IMR-90 (cell line): ENCODE results near the gene KCNT1. TPM values are rescaled to one million over a fixed set of nuclear protein-coding genes. Genes with fewer than 3 reads are reported as not detected.

ENCODE experiments used
- ATAC-seq: fragments of 200-7000 bp; cut with Tn5 transposase; 2 replicates; pipeline ENCODE4 v1.9.1; 2020; ENCODE audit warnings: low read depth, mild to moderate bottlenecking, moderate library complexity
- BruUV-seq: library from RNA; stranded (reverse); fragments of 400-500 nt; replicated peaks from 2 replicates; lab custom pipeline; 2021; lab: Mats Ljungman, UMichigan
- CTCF ChIA-PET: fragments of 300-600 bp; formaldehyde crosslinking; extraction: SDS; loops from one replicate; lab custom pipeline; 2021; ENCODE audit warnings: antibody characterized with exemption; lab: Yijun Ruan, JAX
- POLR2A ChIA-PET: fragments of 300-600 bp; sonication (Branson Sonifier 250); formaldehyde crosslinking; loops from one replicate; lab custom pipeline; 2022; ENCODE audit warnings: antibody characterized with exemption; ENCODE audit not compliant: unreplicated experiment; lab: Charles Lee
- DNase-seq: peaks from one replicate; pipeline ENCODE4 v3.0.0; 2013
- H2AFZ ChIP-seq: replicated peaks from 2 replicates; pipeline ENCODE3; 2013; ENCODE audit warnings: low read length, mild to moderate bottlenecking; ENCODE audit not compliant: poor library complexity
- H2AK5ac ChIP-seq: 2 replicates; pipeline ENCODE4 v1.6.1; 2013; ENCODE audit warnings: low read depth, low read length, inconsistent platforms
- H2AK9ac ChIP-seq: replicated peaks from 2 replicates; pipeline ENCODE3; 2013; ENCODE audit warnings: mild to moderate bottlenecking, low read depth, low read length, moderate library complexity; ENCODE audit not compliant: poor library complexity
- H2BK120ac ChIP-seq: 2 replicates; pipeline ENCODE4 v1.6.1; 2013; ENCODE audit warnings: low read depth, low read length, inconsistent platforms
- H2BK15ac ChIP-seq: 3 replicates; pipeline ENCODE4 v1.6.1; 2013; ENCODE audit warnings: low read depth, low read length, inconsistent platforms
- H2BK20ac ChIP-seq: 2 replicates; pipeline ENCODE4 v1.6.1; 2013; ENCODE audit warnings: low read depth, mild to moderate bottlenecking, inconsistent platforms, low read length, moderate library complexity
- H2BK5ac ChIP-seq: 2 replicates; pipeline ENCODE4 v1.6.1; 2013; ENCODE audit warnings: mild to moderate bottlenecking, low read depth, low read length, inconsistent platforms; ENCODE audit not compliant: poor library complexity, severe bottlenecking
- H3K14ac ChIP-seq: replicated peaks from 2 replicates; pipeline ENCODE4 v1.6.1; 2013; ENCODE audit warnings: low read depth, low read length, inconsistent platforms
- H3K18ac ChIP-seq: 2 replicates; pipeline ENCODE4 v1.6.1; 2013; ENCODE audit warnings: low read depth, low read length, control low read depth
- H3K23ac ChIP-seq: 2 replicates; pipeline ENCODE4 v1.6.1; 2013; ENCODE audit warnings: low read depth, low read length, inconsistent platforms
- H3K27ac ChIP-seq: 2 replicates; pipeline ENCODE4 v1.5.1; 2013; ENCODE audit warnings: mild to moderate bottlenecking, control low read depth, low read length; ENCODE audit not compliant: insufficient read depth
- H3K27me3 ChIP-seq: 2 replicates; pipeline ENCODE4 v1.6.1; 2013; ENCODE audit warnings: low read length; ENCODE audit not compliant: control insufficient read depth, insufficient read depth
- H3K36me3 ChIP-seq: 2 replicates; pipeline ENCODE4 v1.6.1; 2013; ENCODE audit warnings: low read length, mixed read lengths; ENCODE audit not compliant: control insufficient read depth, insufficient read depth
- H3K4ac ChIP-seq: 2 replicates; pipeline ENCODE4 v1.6.1; 2013; ENCODE audit warnings: low read depth, low read length, inconsistent platforms
- H3K4me1 ChIP-seq: 2 replicates; pipeline ENCODE4 v1.6.1; 2013; ENCODE audit warnings: low read length, mixed read lengths; ENCODE audit not compliant: control insufficient read depth, insufficient read depth
- H3K4me2 ChIP-seq: 2 replicates; pipeline ENCODE4 v1.6.1; 2013; ENCODE audit warnings: low read depth, mild to moderate bottlenecking, control low read depth, low read length, moderate library complexity
- H3K4me3 ChIP-seq: 2 replicates; pipeline ENCODE4 v1.5.1; 2013; ENCODE audit warnings: low read depth, mild to moderate bottlenecking, control low read depth, low read length, moderate library complexity; ENCODE audit not compliant: insufficient read depth
- H3K56ac ChIP-seq: 2 replicates; pipeline ENCODE4 v1.6.1; 2013; ENCODE audit warnings: low read length, inconsistent platforms; ENCODE audit not compliant: insufficient read depth; ENCODE audit errors: extremely low read depth
- H3K79me1 ChIP-seq, 2 experiments: 2 replicates each; pipeline ENCODE4 v1.6.1; 2013; ENCODE audit warnings: low read length in 2 of 2, inconsistent platforms in 1 of 2, low read depth in 1 of 2
- H3K9ac ChIP-seq: 2 replicates; pipeline ENCODE4 v1.6.1; 2013; ENCODE audit warnings: low read depth, low read length, control low read depth
- H3K9me1 ChIP-seq: 2 replicates; pipeline ENCODE4 v1.6.1; 2013; ENCODE audit warnings: low read length, inconsistent platforms; ENCODE audit not compliant: insufficient read depth
- H3K9me3 ChIP-seq: 2 replicates; pipeline ENCODE4 v1.6.1; 2013; ENCODE audit warnings: low read length; ENCODE audit not compliant: control insufficient read depth, insufficient read depth
- H4K20me1 ChIP-seq: 2 replicates; pipeline ENCODE4 v1.6.1; 2013; ENCODE audit warnings: low read length, inconsistent platforms; ENCODE audit not compliant: insufficient read depth
- H4K5ac ChIP-seq: 2 replicates; pipeline ENCODE4 v1.6.1; 2013; ENCODE audit warnings: mild to moderate bottlenecking, low read depth, low read length, control low read depth
- H4K8ac ChIP-seq, 2 experiments: 2 replicates each; pipeline ENCODE4 v1.6.1; 2013; ENCODE audit warnings: low read depth in 2 of 2, low read length in 2 of 2, control low read depth in 1 of 2, inconsistent platforms in 1 of 2
- H4K91ac ChIP-seq: 2 replicates; pipeline ENCODE4 v1.6.1; 2013; ENCODE audit warnings: low read depth, low read length, inconsistent platforms; ENCODE audit not compliant: insufficient read depth
- CEBPB ChIP-seq: IDR thresholded peaks from 2 replicates; pipeline ENCODE4 v1.6.1; 2012; ENCODE audit warnings: low read depth, low read length, improper control_type of control experiment
- CHD1 ChIP-seq: IDR thresholded peaks from 2 replicates; pipeline ENCODE4 v1.6.1; 2012; ENCODE audit warnings: low read depth, low read length, improper control_type of control experiment
- CTCF ChIP-seq: conservative IDR thresholded peaks from 2 replicates; pipeline ENCODE4 v1.5.1; 2012; ENCODE audit warnings: mild to moderate bottlenecking, low read depth, low read length, improper control_type of control experiment
- FOS ChIP-seq: fragments of 150-350 bp; IDR thresholded peaks from 2 replicates; pipeline ENCODE4 v1.6.1; 2016; ENCODE audit warnings: low read depth, low read length
- MAFK ChIP-seq: IDR thresholded peaks from 2 replicates; pipeline ENCODE4 v1.6.1; 2012; ENCODE audit warnings: low read depth, low read length, improper control_type of control experiment
- MAZ ChIP-seq: IDR thresholded peaks from 2 replicates; pipeline ENCODE4 v1.6.1; 2012; ENCODE audit warnings: low read depth, mild to moderate bottlenecking, low read length, improper control_type of control experiment, moderate library complexity, borderline replicate concordance
- MXI1 ChIP-seq: IDR thresholded peaks from 2 replicates; pipeline ENCODE4 v1.6.1; 2012; ENCODE audit warnings: low read depth, mild to moderate bottlenecking, low read length, moderate library complexity, borderline replicate concordance
- NFE2L2 ChIP-seq: fragments of 150-350 bp; IDR thresholded peaks from 2 replicates; pipeline ENCODE4 v1.6.1; 2016; ENCODE audit warnings: low read depth, mild to moderate bottlenecking, low read length
- POLR2A ChIP-seq: IDR thresholded peaks from 2 replicates; pipeline ENCODE4 v1.6.1; 2012; ENCODE audit warnings: mild to moderate bottlenecking, low read depth, low read length
- RAD21 ChIP-seq: IDR thresholded peaks from 2 replicates; pipeline ENCODE4 v1.6.1; 2012; ENCODE audit warnings: low read length, improper control_type of control experiment
- RCOR1 ChIP-seq: IDR thresholded peaks from 2 replicates; pipeline ENCODE4 v1.6.1; 2012; ENCODE audit warnings: mild to moderate bottlenecking, low read length, improper control_type of control experiment; ENCODE audit not compliant: insufficient replicate concordance
- RFX5 ChIP-seq: IDR thresholded peaks from 2 replicates; pipeline ENCODE4 v1.8.0; 2012; ENCODE audit warnings: low read depth, mild to moderate bottlenecking, low read length, moderate library complexity
- WGBS, 2 experiments: methylation state at CpG; one replicate each; pipeline versions ENCODE4 v1.1.5 to v1.1.7; 2013; ENCODE audit warnings: missing lambda C conversion rate in 2 of 2; ENCODE audit not compliant: insufficient read length in 1 of 2; ENCODE audit errors: extremely low coverage in 2 of 2; 5-methylcytosine and 5-hydroxymethylcytosine counted together
- dilution Hi-C: fragments of 300-500 bp; cut with HindIII; formaldehyde crosslinking; loops from one replicate; pipeline ENCODE4 v1.14.3; 2018; ENCODE audit warnings: low sequenced_read_pairs; ENCODE audit not compliant: unreplicated experiment
- in situ Hi-C: fragments of 300-500 bp; cut with MboI; formaldehyde crosslinking; loops from 3 replicates; pipeline ENCODE4 v1.14.3; 2019; ENCODE audit warnings: low sequenced_read_pairs, inconsistent platforms, mixed read lengths
- intact Hi-C: fragments of 100-400 bp; cut with micrococcal nuclease; formaldehyde crosslinking; loops from 2 replicates; pipeline ENCODE4 v1.10.0; 2022
- polyA plus RNA-seq, 3 experiments: library from polyadenylated mRNA; depleted of rRNA; stranded (reverse); fragments of >200 nt; gene quantifications; 2 replicates each; pipeline ENCODE4 v1.2.3, GENCODE V29; 2012; ENCODE audit warnings: low replicate concordance in 1 of 3
- total RNA-seq: library from RNA; depleted of rRNA; stranded (reverse); fragments of >200 nt; gene quantifications from 2 replicates; pipeline ENCODE4 v1.2.3, GENCODE V29; 2012
- TF ChIP-seq, protein P1 (sequence below): fragments of 150-350 bp; IDR thresholded peaks from 2 replicates; pipeline ENCODE4 v1.6.1; 2017; ENCODE audit warnings: mild to moderate bottlenecking, antibody characterized with exemption, low read length, low read depth

The KCNT1 gene
- total and polyA plus RNA-seq, 2 of the 4 experiments (the other 2 are of a cell fraction), result not detected

- TF ChIP-seq CEBPB (no peak), RAD21 (peak; percentile 65), MAFK (no peak), POLR2A (no peak)
Observed at GRCh38 chr9:135701959-135702721, at the start of gene KCNT1 (continued).

- intact Hi-C loops (no loop called here), in situ Hi-C loops (no loop called here), dilution Hi-C loops (no loop called here)
- Histone ChIP-seq H3K23ac (no peak overlapping the region), H3K4ac (no peak overlapping the region), H2BK120ac (no peak overlapping the region), H4K20me1 (no peaks in the 10 kb centered on the region), H2BK5ac (no peak overlapping the region), H4K5ac (no peak overlapping the region), H3K14ac (no peak overlapping the region), H3K9me3 (peaks cover 10% of the 10 kb centered on the region), H3K9me1 (no peaks in the 10 kb centered on the region), H2BK20ac (no peak overlapping the region), H2AK9ac (no peak overlapping the region), H3K79me1 (no peaks in the 10 kb centered on the region), H3K27me3 (no peaks in the 10 kb centered on the region), H3K9ac (no peak overlapping the region), H3K56ac (no peak overlapping the region), H3K18ac (no peak overlapping the region), H4K8ac (no peak overlapping the region), H3K4me2 (no peak overlapping the region), H4K91ac (no peak overlapping the region), H2AK5ac (no peak overlapping the region), H3K36me3 (no peaks in the 10 kb centered on the region), H2AFZ (no peak overlapping the region), H2BK15ac (no peak overlapping the region), H3K4me1 (no peaks in the 10 kb centered on the region), H3K27ac (no peak overlapping the region), H3K4me3 (no peak overlapping the region)
- no TSS peak for BruUV-seq
- ATAC-seq (no peak), DNase-seq (no peak)
- CTCF ChIA-PET, result no interaction called here
- TF ChIP-seq FOS (no peak), RFX5 (no peak), CTCF (no peak), CHD1 (no peak), NFE2L2 (no peak), MXI1 (no peak), RAD21 (no peak), POLR2A (no peak), MAZ (no peak), RCOR1 (no peak), MAFK (no peak)
- TF ChIP-seq, protein P1, sequence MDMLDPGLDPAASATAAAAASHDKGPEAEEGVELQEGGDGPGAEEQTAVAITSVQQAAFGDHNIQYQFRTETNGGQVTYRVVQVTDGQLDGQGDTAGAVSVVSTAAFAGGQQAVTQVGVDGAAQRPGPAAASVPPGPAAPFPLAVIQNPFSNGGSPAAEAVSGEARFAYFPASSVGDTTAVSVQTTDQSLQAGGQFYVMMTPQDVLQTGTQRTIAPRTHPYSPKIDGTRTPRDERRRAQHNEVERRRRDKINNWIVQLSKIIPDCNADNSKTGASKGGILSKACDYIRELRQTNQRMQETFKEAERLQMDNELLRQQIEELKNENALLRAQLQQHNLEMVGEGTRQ, result no peak
- 47% methylated on average over 2 of the region's 8 CpGs; no CpG with 5 or more reads in 1 of the 2 experiments for WGBS, 2 experiments
- POLR2A ChIA-PET, result no interaction called here
Observed at GRCh38 chr9:135655317-135655716, 46.7 kb upstream of the KCNT1 start.
